ENCODE data around the gene CA9.

DNA sequence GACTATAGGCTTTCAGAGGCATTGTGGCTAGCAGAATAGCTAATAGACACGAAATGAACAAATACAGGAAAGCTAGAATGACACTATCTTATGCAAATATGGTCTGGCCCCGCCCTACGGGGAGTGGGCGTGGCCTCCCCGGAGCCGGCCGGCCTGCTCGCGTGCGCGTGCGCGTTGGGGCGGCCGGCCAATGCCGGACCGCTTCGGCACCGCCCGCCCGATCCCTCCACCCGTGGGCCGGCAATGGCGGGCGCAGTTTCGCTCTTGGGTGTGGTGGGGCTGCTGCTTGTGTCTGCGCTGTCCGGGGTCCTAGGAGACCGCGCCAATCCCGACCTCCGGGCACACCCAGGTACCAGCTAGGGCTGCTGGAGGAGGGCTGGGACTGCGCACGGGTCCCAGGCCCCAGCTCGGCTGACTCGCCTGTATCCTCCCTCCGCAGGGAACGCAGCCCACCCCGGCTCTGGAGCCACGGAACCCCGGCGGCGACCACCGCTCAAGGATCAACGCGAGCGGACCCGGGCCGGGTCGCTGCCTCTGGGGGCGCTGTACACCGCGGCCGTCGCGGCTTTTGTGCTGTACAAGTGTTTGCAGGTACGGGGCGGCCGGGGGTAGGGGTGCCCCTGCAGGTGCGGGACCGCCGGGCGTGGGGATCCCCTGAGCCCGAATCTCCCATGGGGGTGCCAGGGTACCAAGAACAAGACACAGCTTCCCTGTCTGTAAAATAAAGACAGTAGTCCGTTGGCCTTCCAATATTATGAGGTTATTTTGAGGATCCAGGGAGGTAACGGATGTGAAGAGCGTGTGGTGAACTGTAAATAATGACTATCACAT is 15.4 kb upstream of the CA9 start, which contains the start of gene CCDC107:
- TF ChIP-seq CTCF (IDR thresholded peaks at IDR 0.05; ENCODE audit: insufficient read depth, low read length, poor library complexity, severe bottlenecking) (peak; percentile 94), EZH2phosphoT487 (conservative IDR thresholded peaks at IDR 0.05; ENCODE audit: low read length) (no peak)

Measured in SU-DHL-6 (cell line).